ENCODE measurements around the gene IL11RA.

GRCh38 chr9:34624475-34625185, 27.4 kb upstream of the IL11RA start:
- TF ChIP-seq CTCF (conservative IDR thresholded peaks at IDR 0.05; ENCODE audit: low read length) (no peak), EZH2phosphoT487 (IDR thresholded peaks at IDR 0.05; ENCODE audit: borderline replicate concordance, low read depth, low read length) (no peak)

All from OCI-LY7 (cell line).